OCI-LY7 (cell line): ENCODE results near the gene KIF16B. TPM values are rescaled to one million over a fixed set of nuclear protein-coding genes. Genes with fewer than 3 reads are reported as not detected.

ENCODE experiments used
- BruUV-seq: library from RNA; stranded (reverse); fragments of 400-500 nt; replicated peaks from 2 replicates; lab custom pipeline; 2021; lab: Mats Ljungman, UMichigan
- CTCF ChIA-PET: fragments of 300-600 bp; sonication (Branson Sonifier 250); formaldehyde crosslinking; loops from one replicate; lab custom pipeline; 2022; ENCODE audit warnings: antibody characterized with exemption; ENCODE audit not compliant: unreplicated experiment; lab: Charles Lee
- POLR2A ChIA-PET: fragments of 300-600 bp; sonication (Branson Sonifier 250); formaldehyde crosslinking; loops from one replicate; lab custom pipeline; 2022; ENCODE audit warnings: antibody characterized with exemption; lab: Charles Lee
- DNase-seq: peaks from one replicate; pipeline ENCODE4 v3.0.0-alpha.2; 2015; ENCODE audit warnings: low spot score
- H2AFZ ChIP-seq: fragments of 200-600 bp; sonication (generic), shearing (Covaris generic); 2 replicates; pipeline ENCODE4 v1.6.1; 2014; ENCODE audit warnings: mild to moderate bottlenecking, antibody characterized with exemption, low read length, moderate library complexity
- H3K27ac ChIP-seq: fragments of 200-600 bp; sonication (generic); 2 replicates; pipeline ENCODE4 v1.5.1; 2014; ENCODE audit warnings: mixed run types, low read depth, mild to moderate bottlenecking, moderate library complexity, low read length, inconsistent platforms; ENCODE audit not compliant: poor library complexity, severe bottlenecking
- H3K36me3 ChIP-seq: fragments of 200-600 bp; sonication (generic); 2 replicates; pipeline ENCODE4 v1.6.1; 2014; ENCODE audit warnings: mild to moderate bottlenecking, antibody characterized with exemption, low read length, moderate library complexity, mixed read lengths; ENCODE audit not compliant: insufficient read depth
- H3K4me1 ChIP-seq: fragments of 200-600 bp; sonication (generic); 2 replicates; pipeline ENCODE4 v1.5.1; 2014; ENCODE audit warnings: mild to moderate bottlenecking, low read length; ENCODE audit not compliant: insufficient read depth, poor library complexity, severe bottlenecking
- H3K4me2 ChIP-seq: fragments of 200-600 bp; sonication (generic); 2 replicates; pipeline ENCODE4 v1.6.1; 2014; ENCODE audit warnings: mild to moderate bottlenecking, low read length
- H3K4me3 ChIP-seq: fragments of 200-600 bp; sonication (generic); 2 replicates; pipeline ENCODE4 v1.5.1; 2014; ENCODE audit warnings: mild to moderate bottlenecking, low read depth, low read length; ENCODE audit not compliant: poor library complexity, severe bottlenecking
- H3K79me2 ChIP-seq: fragments of 200-600 bp; sonication (generic); 2 replicates; pipeline ENCODE4 v1.6.1; 2016; ENCODE audit warnings: low read depth, mild to moderate bottlenecking, low read length, moderate library complexity, mixed read lengths; ENCODE audit not compliant: insufficient read depth
- H3K9me2 ChIP-seq: fragments of 200-600 bp; sonication (generic); 2 replicates; pipeline ENCODE4 v1.6.1; 2016; ENCODE audit warnings: mild to moderate bottlenecking, low read length, mixed read lengths; ENCODE audit not compliant: insufficient read depth
- H3K9me3 ChIP-seq: fragments of 200-600 bp; sonication (generic); 2 replicates; pipeline ENCODE4 v1.6.1; 2014; ENCODE audit warnings: mild to moderate bottlenecking, mixed run types, low read length, mixed read lengths
- H4K20me1 ChIP-seq: fragments of 200-600 bp; sonication (generic); 2 replicates; pipeline ENCODE4 v1.6.1; 2014; ENCODE audit warnings: mild to moderate bottlenecking, antibody characterized with exemption, low read length, moderate library complexity, mixed read lengths; ENCODE audit not compliant: insufficient read depth
- CTCF ChIP-seq: fragments of 200-600 bp; sonication (generic); conservative IDR thresholded peaks from 2 replicates; pipeline ENCODE4 v1.5.1; 2014; ENCODE audit warnings: mild to moderate bottlenecking, antibody characterized with exemption, low read length, moderate library complexity, mixed read lengths
- EZH2phosphoT487 ChIP-seq: fragments of 200-600 bp; sonication (generic); IDR thresholded peaks from 2 replicates; pipeline ENCODE4 v1.6.1; 2018; ENCODE audit warnings: low read depth, borderline replicate concordance, mild to moderate bottlenecking, mixed run types, antibody characterized with exemption, low read length, moderate library complexity, mixed read lengths
- intact Hi-C: fragments of 100-400 bp; cut with micrococcal nuclease; formaldehyde crosslinking; loops from one replicate; pipeline ENCODE4 v1.10.0; 2022; ENCODE audit not compliant: unreplicated experiment
- total RNA-seq, 2 experiments: library from RNA; depleted of rRNA in 1 of 2; stranded (reverse); fragments of >200 nt in 1 of 2; shearing (Covaris generic) in 1 of 2; gene quantifications; 2 replicates each; pipeline ENCODE4 v1.2.3, GENCODE V29; 2014 to 2022

KIF16B gene
- total RNA-seq, 2 experiments from 2014 or later, result 6.2 to 11.2 TPM

DNA sequence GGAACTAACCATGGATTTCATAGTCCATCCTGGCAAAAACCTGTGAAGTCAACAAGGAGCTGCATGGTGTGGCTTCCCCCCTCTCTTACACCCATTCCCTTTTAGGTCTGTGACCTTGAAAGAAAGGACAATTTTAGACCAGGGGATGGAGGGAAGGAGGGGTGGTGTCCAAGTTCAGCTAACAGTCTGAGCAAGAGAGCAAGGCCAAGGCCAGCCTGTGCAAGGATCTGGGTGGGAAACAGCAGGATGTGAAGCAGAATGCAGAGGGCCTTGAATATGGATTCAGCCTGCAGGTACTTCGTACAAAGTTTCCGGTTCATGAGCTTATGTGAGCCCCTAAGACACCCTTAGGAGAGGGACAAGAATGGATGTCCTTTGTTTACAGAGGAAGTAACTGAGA, 293.0 kb downstream of the KIF16B start:
- POLR2A ChIA-PET, result interaction anchor here (1.2 kb wide), 1 partner anchor 12 kb away, joined by 3 read pairs; no protein-coding TSS in a partner anchor
- BruUV-seq, result no TSS peak
- no peak for TF ChIP-seq EZH2phosphoT487
- no peaks in the 10 kb centered on the region for H3K9me3 ChIP-seq
- no peak overlapping the region for H3K4me2 ChIP-seq
- H3K4me1 ChIP-seq, result no peaks in the 10 kb centered on the region
- intact Hi-C loops, result no loop called here
- CTCF ChIA-PET, result no interaction called here
- H4K20me1 ChIP-seq, result no peaks in the 10 kb centered on the region
- H3K79me2 ChIP-seq, result no peaks in the 10 kb centered on the region
- no peak overlapping the region for H3K27ac ChIP-seq
- no peaks in the 10 kb centered on the region for H3K9me2 ChIP-seq
- no peak overlapping the region for H2AFZ ChIP-seq
- no peaks in the 10 kb centered on the region for H3K36me3 ChIP-seq
- no peak overlapping the region for H3K4me3 ChIP-seq
- DNase-seq, result no peak

- H3K4me2 ChIP-seq, result no peak overlapping the region
- H3K4me3 ChIP-seq, result no peak overlapping the region
- no peaks in the 10 kb centered on the region for H4K20me1 ChIP-seq
- no peak overlapping the region for H2AFZ ChIP-seq
- BruUV-seq, result no TSS peak
- no peak overlapping the region for H3K27ac ChIP-seq
- no peaks in the 10 kb centered on the region for H3K79me2 ChIP-seq
- DNase-seq, result no peak
- CTCF ChIA-PET, result interaction anchor here (0.6 kb wide), 1 partner anchor 348 kb away, joined by 3 read pairs; no protein-coding TSS in a partner anchor
- POLR2A ChIA-PET, result no interaction called here
- H3K9me2 ChIP-seq, result no peaks in the 10 kb centered on the region
- intact Hi-C loops, result no loop called here
- no peaks in the 10 kb centered on the region for H3K36me3 ChIP-seq
- H3K4me1 ChIP-seq, result no peaks in the 10 kb centered on the region
- no peaks in the 10 kb centered on the region for H3K9me3 ChIP-seq
- TF ChIP-seq CTCF (no peak), EZH2phosphoT487 (no peak)
These were observed 293.9 kb downstream of the KIF16B start for GRCh38 chr20:16279320-16279719.

DNA sequence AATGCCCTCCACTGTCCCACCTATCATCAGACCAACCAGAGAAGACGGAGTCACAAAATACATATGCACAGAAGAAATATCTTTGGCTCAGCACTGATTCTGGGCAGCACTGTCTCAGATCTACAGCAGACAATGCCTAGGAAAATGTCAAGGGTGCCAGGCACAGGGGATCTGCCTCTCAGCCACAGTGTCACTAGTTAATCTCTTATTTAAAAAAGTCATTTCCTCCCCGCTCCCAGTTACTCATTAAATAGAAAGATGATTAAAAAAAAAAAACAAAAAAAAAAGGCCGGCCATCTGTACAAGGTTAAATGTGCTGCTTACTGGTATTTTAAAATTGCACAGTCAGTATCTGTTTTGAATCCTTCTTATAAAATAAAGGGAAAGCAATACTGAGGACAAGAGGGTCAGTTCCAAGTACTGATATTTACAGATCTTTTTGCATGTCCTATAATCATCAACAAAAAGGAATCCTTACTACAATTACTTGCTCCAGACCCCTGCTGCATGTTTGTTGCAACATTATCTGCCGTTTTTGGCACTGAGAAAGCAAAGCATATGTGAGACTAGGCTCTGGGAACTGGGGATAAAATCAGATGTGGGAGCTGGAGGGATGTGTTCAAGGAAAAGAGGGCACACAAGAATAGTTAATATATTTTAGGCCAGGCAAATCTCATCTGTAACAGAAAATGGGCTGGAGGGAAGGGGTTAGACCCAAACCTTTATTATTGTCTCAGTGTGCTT, 299.3 kb downstream of the KIF16B start:
- TF ChIP-seq EZH2phosphoT487 (no peak), CTCF (no peak)
- Histone ChIP-seq H3K27ac (no peak overlapping the region), H3K9me2 (no peaks in the 10 kb centered on the region), H3K4me1 (no peaks in the 10 kb centered on the region), H3K36me3 (no peaks in the 10 kb centered on the region), H3K79me2 (no peaks in the 10 kb centered on the region), H4K20me1 (no peaks in the 10 kb centered on the region), H3K4me3 (no peak overlapping the region), H3K4me2 (no peak overlapping the region), H3K9me3 (no peaks in the 10 kb centered on the region), H2AFZ (no peak overlapping the region)
- intact Hi-C loops, result no loop called here
- no peak for DNase-seq
- POLR2A ChIA-PET, result interaction anchor here (0.7 kb wide), 1 partner anchor 645 kb away, joined by 4 read pairs; no protein-coding TSS in a partner anchor
- CTCF ChIA-PET, result no interaction called here
- no TSS peak for BruUV-seq
